GM21381 (cell line): Measurements from ENCODE around the gene DIO3.
"Not testable (repeated sequence)": the region's sequence is repeated elsewhere in the genome, so short reads cannot be mapped to it uniquely, and the experiment has no call there.

Experiments
- ATAC-seq: cut with Tn5 transposase; IDR thresholded peaks from one replicate; pipeline ENCODE4 v1.9.1; 2021; ENCODE audit warnings: mild to moderate bottlenecking, moderate library complexity; ENCODE audit not compliant: unreplicated experiment

DIO3 gene

GRCh38 chr14:101540481-101541462 is 20.5 kb upstream of the DIO3 start:
- no peak for ATAC-seq

- no peak for ATAC-seq
Observed at GRCh38 chr14:101542391-101542790, 18.9 kb upstream of the DIO3 start.

GRCh38 chr14:101543814-101544213 is 17.5 kb upstream of the DIO3 start:
- ATAC-seq, result no peak

GRCh38 chr14:101544550-101544949 is 16.7 kb upstream of the DIO3 start:
- no peak for ATAC-seq

- ATAC-seq, result no peak
Observed at GRCh38 chr14:101546706-101547105, 14.6 kb upstream of the DIO3 start.

GRCh38 chr14:101547107-101547738 is 14.1 kb upstream of the DIO3 start:
- ATAC-seq, result no peak

- ATAC-seq, result no peak
Observed at GRCh38 chr14:101547961-101548669, 13.2 kb upstream of the DIO3 start.

GRCh38 chr14:101548710-101549109 is 12.6 kb upstream of the DIO3 start:
- no peak for ATAC-seq

- ATAC-seq, result no peak
Observed at GRCh38 chr14:101549154-101549553, 12.1 kb upstream of the DIO3 start.

GRCh38 chr14:101550202-101550912 is 10.9 kb upstream of the DIO3 start:
- ATAC-seq, result not testable (repeated sequence)

GRCh38 chr14:101551729-101552595 is 9.3 kb upstream of the DIO3 start:
- ATAC-seq, result no peak

GRCh38 chr14:101552786-101553231 is 8.5 kb upstream of the DIO3 start:
- no peak for ATAC-seq

- no peak for ATAC-seq
Observed at GRCh38 chr14:101553393-101553792, 7.9 kb upstream of the DIO3 start.

- ATAC-seq, result no peak
Observed at GRCh38 chr14:101553931-101554330, 7.4 kb upstream of the DIO3 start.

- ATAC-seq, result no peak
Observed at GRCh38 chr14:101554991-101555668, 6.2 kb upstream of the DIO3 start.

GRCh38 chr14:101555669-101556043 is 5.6 kb upstream of the DIO3 start:
- ATAC-seq, result not testable (repeated sequence)

- ATAC-seq, result no peak
Observed at GRCh38 chr14:101556131-101556530, 5.2 kb upstream of the DIO3 start.

- no peak for ATAC-seq
Observed at GRCh38 chr14:101556566-101557320, 4.6 kb upstream of the DIO3 start.

GRCh38 chr14:101557321-101557695 is 4.0 kb upstream of the DIO3 start:
- ATAC-seq, result no peak
